Measurements from ENCODE around the gene SSH3. TPM values are rescaled to one million over a fixed set of nuclear protein-coding genes. Genes with fewer than 3 reads are reported as not detected.

SSH3 gene
- total and polyA plus RNA-seq, 2 of the 8 experiments (the other 6 are each of a cell fraction or from before 2014, with no cell fraction given), result 16.9 to 19.8 TPM

- TF ChIP-seq CHD7 (IDR thresholded peaks at IDR 0.05; ENCODE audit: insufficient replicate concordance, low read length) (no peak), RFX5 (IDR thresholded peaks at IDR 0.05; ENCODE audit: borderline replicate concordance, low read depth, low read length) (no peak), RBBP5 (IDR thresholded peaks at IDR 0.05; ENCODE audit: borderline replicate concordance, low read depth, low read length) (no peak), SIN3A (conservative IDR thresholded peaks at IDR 0.05 in 1 of 2, IDR thresholded peaks at IDR 0.05 in 1 of 2; ENCODE audit: low read depth in 1 of 2, low read length in 2 of 2) (no peak), KDM1A (IDR thresholded peaks at IDR 0.05; ENCODE audit: borderline replicate concordance, low read length) (no peak), NRF1 (IDR thresholded peaks at IDR 0.05; ENCODE audit: low read depth, low read length) (no peak), SP4 (IDR thresholded peaks at IDR 0.05; ENCODE audit: low read length) (no peak), SP2 (IDR thresholded peaks at IDR 0.05; ENCODE audit: low read length) (no peak), ZNF274 (IDR thresholded peaks at IDR 0.05; ENCODE audit: borderline replicate concordance, extremely low read depth, low read length) (no peak), SRF (IDR thresholded peaks at IDR 0.05; ENCODE audit: low read depth, low read length) (no peak), TEAD4 (IDR thresholded peaks at IDR 0.05; ENCODE audit: low read depth, low read length) (no peak)
Observed at GRCh38 chr11:67298786-67299185, 4.5 kb upstream of the SSH3 start (continued).
